ENCODE measurements around the gene DACH1.
"Not testable (repeated sequence)": the region's sequence is repeated elsewhere in the genome, so short reads cannot be mapped to it uniquely, and the experiment has no call there.

Gene DACH1

GRCh38 chr13:71865874-71866334 lies 1.1 kb downstream of the DACH1 start:
- peak; percentile 15 for DNase-seq (ENCODE audit: low read depth)

- DNase-seq (ENCODE audit: low read depth): peak; percentile 21
Observed at GRCh38 chr13:71864986-71865873, 1.8 kb downstream of the DACH1 start.

GRCh38 chr13:71864094-71864985 lies 2.7 kb downstream of the DACH1 start:
- DNase-seq (ENCODE audit: low read depth): peak; percentile 15

GRCh38 chr13:71863254-71863865 lies 3.6 kb downstream of the DACH1 start:
- DNase-seq (ENCODE audit: low read depth): no peak

GRCh38 chr13:71862459-71862943 lies 4.5 kb downstream of the DACH1 start:
- no peak for DNase-seq (ENCODE audit: low read depth)

- DNase-seq (ENCODE audit: low read depth): no peak
Observed at GRCh38 chr13:71861769-71862458, 5.1 kb downstream of the DACH1 start.

GRCh38 chr13:71860547-71861138 lies 6.4 kb downstream of the DACH1 start:
- DNase-seq (ENCODE audit: low read depth): no peak

GRCh38 chr13:71858647-71859046 lies 8.4 kb downstream of the DACH1 start:
- DNase-seq (ENCODE audit: low read depth): no peak

GRCh38 chr13:71856548-71857043 lies 10.4 kb downstream of the DACH1 start:
- DNase-seq (ENCODE audit: low read depth): no peak

GRCh38 chr13:71854401-71854800 lies 12.6 kb downstream of the DACH1 start:
- no peak for DNase-seq (ENCODE audit: low read depth)

GRCh38 chr13:71853725-71854124 lies 13.3 kb downstream of the DACH1 start:
- no peak for DNase-seq (ENCODE audit: low read depth)

- DNase-seq (ENCODE audit: low read depth): no peak
Observed at GRCh38 chr13:71852736-71853135, 14.3 kb downstream of the DACH1 start.

- no peak for DNase-seq (ENCODE audit: low read depth)
Observed at GRCh38 chr13:71851498-71852409, 15.2 kb downstream of the DACH1 start.

- no peak for DNase-seq (ENCODE audit: low read depth)
Observed at GRCh38 chr13:71842003-71842402, 25.0 kb downstream of the DACH1 start.

GRCh38 chr13:71838842-71839241 lies 28.2 kb downstream of the DACH1 start:
- peak; percentile 22 for DNase-seq (ENCODE audit: low read depth)

GRCh38 chr13:71837582-71837981 lies 29.4 kb downstream of the DACH1 start:
- DNase-seq (ENCODE audit: low read depth): not testable (repeated sequence)

- DNase-seq (ENCODE audit: low read depth): no peak
Observed at GRCh38 chr13:71831716-71832115, 35.3 kb downstream of the DACH1 start.

GRCh38 chr13:71830736-71831135 lies 36.3 kb downstream of the DACH1 start:
- DNase-seq (ENCODE audit: low read depth): no peak

- no peak for DNase-seq (ENCODE audit: low read depth)
Observed at GRCh38 chr13:71830323-71830722, 36.7 kb downstream of the DACH1 start.

GRCh38 chr13:71829547-71829946 lies 37.5 kb downstream of the DACH1 start:
- DNase-seq (ENCODE audit: low read depth): no peak

Data from iris pigment epithelial cell (primary cell).